HCT116 (cell line): ENCODE data around the gene SSU72.

ENCODE experiments used
- CTCF ChIP-seq, 3 experiments: fragments of 200-600 bp in 1 of 3; sonication (generic) in 1 of 3; IDR thresholded peaks in 2 of 3; conservative IDR thresholded peaks in 1 of 3; 2 replicates each; pipeline ENCODE4 v1.5.1; 2012 to 2017; ENCODE audit warnings: low read depth in 2 of 3, low read length in 2 of 3, antibody characterized with exemption in 1 of 3, borderline replicate concordance in 1 of 3, control low read depth in 1 of 3, mild to moderate bottlenecking in 1 of 3, mixed read lengths in 1 of 3, mixed run types in 1 of 3, moderate library complexity in 1 of 3; ENCODE audit not compliant: insufficient read depth in 1 of 3
- POLR2A ChIP-seq: IDR thresholded peaks from 2 replicates; pipeline ENCODE4 v1.7.0; 2011; ENCODE audit warnings: borderline replicate concordance; ENCODE audit not compliant: insufficient read depth, insufficient read length; ENCODE audit errors: extremely low read depth

DNA sequence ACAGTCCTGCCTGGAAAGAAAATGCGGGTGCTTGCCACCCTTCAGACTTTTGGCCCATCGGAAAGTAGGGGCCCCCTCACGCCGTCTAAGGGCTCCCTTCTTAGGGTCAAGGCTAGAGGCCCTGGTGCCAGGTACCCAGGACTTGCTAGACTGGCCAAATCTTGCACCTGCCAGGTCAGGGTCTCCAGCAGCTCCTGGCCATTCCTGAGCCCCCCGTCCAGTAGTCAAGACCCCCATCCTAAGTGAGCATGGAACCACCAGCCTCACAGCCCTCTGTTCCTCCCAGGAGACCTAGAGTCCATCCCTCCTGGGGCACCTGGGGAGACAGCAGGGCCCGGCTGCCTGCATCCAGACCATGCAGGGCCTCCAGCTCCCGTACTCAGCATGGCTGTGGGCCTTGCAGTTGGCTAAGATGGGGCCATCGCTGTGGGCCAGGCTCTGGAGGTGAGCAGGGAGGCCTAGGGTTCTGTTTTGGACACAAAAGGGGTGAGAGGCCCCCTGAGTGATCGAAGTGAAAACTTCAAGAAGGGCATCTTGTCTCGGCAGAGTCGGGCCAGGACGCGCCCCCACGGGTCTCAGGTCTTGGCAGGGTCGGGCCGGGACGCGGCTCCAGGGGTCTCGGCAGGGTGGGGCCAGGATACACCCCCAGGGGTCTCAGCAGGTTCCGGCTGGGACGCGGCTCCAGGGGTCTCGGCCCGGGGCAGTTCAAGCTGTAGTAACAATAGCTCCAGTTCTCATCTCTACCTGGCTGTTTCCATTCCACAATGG is 19.4 kb upstream of the SSU72 start:
- TF ChIP-seq CTCF (IDR thresholded peaks at IDR 0.05 in 2 of 3, conservative IDR thresholded peaks at IDR 0.05 in 1 of 3; ENCODE audit: borderline replicate concordance in 1 of 3, insufficient read depth in 1 of 3, low read depth in 2 of 3, low read length in 2 of 3) = no peak
- TF ChIP-seq POLR2A = no peak
